ENCODE measurements around the gene MRPL28. TPM values are rescaled to one million over a fixed set of nuclear protein-coding genes. Genes with fewer than 3 reads are reported as not detected.
A peak's percentile ranks its signal among the peaks of the same experiment; 100 is the strongest.

Gene MRPL28
- total RNA-seq, 1 donor from 2014 or later, result 47.8 TPM

GRCh38 chr16:369275-369865 lies 968 bp downstream of the MRPL28 start:
- H3K9me3 ChIP-seq, result no peaks in the 10 kb centered on the region
- no peak overlapping the region for H3K27ac ChIP-seq
- H3K4me3 ChIP-seq, result peak overlapping the region; percentile 53 to 70
- H3K36me3 ChIP-seq, result peaks cover 51% of the 10 kb centered on the region in 2 donors
- no peak for TF ChIP-seq CTCF (IDR thresholded peaks at IDR 0.05)
- no peaks in the 10 kb centered on the region for H3K27me3 ChIP-seq
- peaks cover 8 to 12% of the 10 kb centered on the region in 2 donors for H3K4me1 ChIP-seq
- intact Hi-C loops (cut with DNase I), result no loop called here
- DNase-seq (ENCODE audit: low spot score in 2 of 2), result no peak

- no peak overlapping the region for H3K4me3 ChIP-seq
- DNase-seq (ENCODE audit: low spot score in 2 of 2), result no peak
- no peaks in the 10 kb centered on the region for H3K9me3 ChIP-seq
- peaks cover 43 to 47% of the 10 kb centered on the region in 2 donors for H3K36me3 ChIP-seq
- no peak overlapping the region for H3K27ac ChIP-seq
- H3K27me3 ChIP-seq, result no peaks in the 10 kb centered on the region
- H3K4me1 ChIP-seq, result peaks cover 8 to 12% of the 10 kb centered on the region in 2 donors
- intact Hi-C loops (cut with DNase I), result no loop called here
- TF ChIP-seq CTCF (IDR thresholded peaks at IDR 0.05), result no peak
These were observed 1.8 kb downstream of the MRPL28 start for GRCh38 chr16:368388-369158.

- Histone ChIP-seq H3K27me3 (no peaks in the 10 kb centered on the region), H3K27ac (no peak overlapping the region), H3K4me3 (no peak overlapping the region), H3K9me3 (no peaks in the 10 kb centered on the region), H3K36me3 (peaks cover 33 to 40% of the 10 kb centered on the region in 2 donors), H3K4me1 (peaks cover 8 to 12% of the 10 kb centered on the region in 2 donors)
- TF ChIP-seq CTCF (IDR thresholded peaks at IDR 0.05), result no peak
- no peak for DNase-seq (ENCODE audit: low spot score in 2 of 2)
- intact Hi-C loops (cut with DNase I), result no loop called here
These were observed 2.9 kb downstream of the MRPL28 start for GRCh38 chr16:367333-367903.

- peaks cover 8 to 12% of the 10 kb centered on the region in 2 donors for H3K4me1 ChIP-seq
- H3K4me3 ChIP-seq, result no peak overlapping the region
- no peak for DNase-seq (ENCODE audit: low spot score in 2 of 2)
- H3K27me3 ChIP-seq, result no peaks in the 10 kb centered on the region
- intact Hi-C loops (cut with DNase I), result no loop called here
- H3K9me3 ChIP-seq, result no peaks in the 10 kb centered on the region
- H3K27ac ChIP-seq, result no peak overlapping the region
- TF ChIP-seq CTCF (IDR thresholded peaks at IDR 0.05), result no peak
- peaks cover 25 to 31% of the 10 kb centered on the region in 2 donors for H3K36me3 ChIP-seq
These were observed 3.9 kb downstream of the MRPL28 start for GRCh38 chr16:366476-366875.

- Histone ChIP-seq H3K9me3 (no peaks in the 10 kb centered on the region), H3K36me3 (peaks cover 25 to 30% of the 10 kb centered on the region in 2 donors), H3K27me3 (no peaks in the 10 kb centered on the region), H3K4me1 (peaks cover 3 to 5% of the 10 kb centered on the region in 2 donors), H3K27ac (no peak overlapping the region), H3K4me3 (no peak overlapping the region)
- TF ChIP-seq CTCF (IDR thresholded peaks at IDR 0.05), result no peak
- DNase-seq (ENCODE audit: low spot score in 2 of 2), result no peak
- intact Hi-C loops (cut with DNase I), result no loop called here
These were observed 5.5 kb downstream of the MRPL28 start for GRCh38 chr16:364595-365491.
